NCI-H187 (cell line): ENCODE data around the gene MYO16.
"Not testable (repeated sequence)": the region's sequence is repeated elsewhere in the genome, so short reads cannot be mapped to it uniquely, and the experiment has no call there.

Experiments used
- DNase-seq, 2 experiments: peaks; one replicate each; lab custom pipeline; 2025; lab: John Stamatoyannopoulos, UW

MYO16 gene

GRCh38 chr13:108742701-108743451 is 113.5 kb downstream of the MYO16 start:
- no peak for DNase-seq

GRCh38 chr13:108743522-108743921 is 114.1 kb downstream of the MYO16 start:
- DNase-seq: no peak

GRCh38 chr13:108747843-108748242 is 118.4 kb downstream of the MYO16 start:
- DNase-seq: no peak

- DNase-seq: no peak
These were observed 122.9 kb downstream of the MYO16 start for GRCh38 chr13:108752276-108752675.

GRCh38 chr13:108755083-108755482 is 125.7 kb downstream of the MYO16 start:
- DNase-seq: no peak

- DNase-seq: no peak
These were observed 130.7 kb downstream of the MYO16 start for GRCh38 chr13:108760129-108760528.

- no peak for DNase-seq
These were observed 131.1 kb downstream of the MYO16 start for GRCh38 chr13:108760541-108760940.

GRCh38 chr13:108768035-108768434 is 138.6 kb downstream of the MYO16 start:
- no peak for DNase-seq

- DNase-seq: no peak
These were observed 140.0 kb downstream of the MYO16 start for GRCh38 chr13:108769213-108770070.

GRCh38 chr13:108775597-108775996 is 146.2 kb downstream of the MYO16 start:
- DNase-seq: no peak

GRCh38 chr13:108776650-108777049 is 147.2 kb downstream of the MYO16 start:
- no peak for DNase-seq

- DNase-seq: no peak
These were observed 148.3 kb downstream of the MYO16 start for GRCh38 chr13:108777421-108778420.

- DNase-seq: no peak
These were observed 149.9 kb downstream of the MYO16 start for GRCh38 chr13:108779308-108779707.

GRCh38 chr13:108780706-108781105 is 151.3 kb downstream of the MYO16 start:
- no peak for DNase-seq

- DNase-seq: no peak
These were observed 151.9 kb downstream of the MYO16 start for GRCh38 chr13:108781312-108781711.

GRCh38 chr13:108782480-108782879 is 153.1 kb downstream of the MYO16 start:
- DNase-seq: not testable (repeated sequence)

- no peak for DNase-seq
These were observed 156.4 kb downstream of the MYO16 start for GRCh38 chr13:108785844-108786243.

- no peak for DNase-seq
These were observed 157.2 kb downstream of the MYO16 start for GRCh38 chr13:108786456-108787200.

GRCh38 chr13:108787700-108788414 is 158.4 kb downstream of the MYO16 start:
- no peak for DNase-seq

- DNase-seq: no peak
These were observed 160.1 kb downstream of the MYO16 start for GRCh38 chr13:108789476-108789875.

GRCh38 chr13:108795841-108796240 is 166.4 kb downstream of the MYO16 start:
- DNase-seq: no peak
